GM23338 (cell line): ENCODE results near the gene ANKUB1. TPM values are rescaled to one million over a fixed set of nuclear protein-coding genes. Genes with fewer than 3 reads are reported as not detected.

Experiments
- ATAC-seq: fragments of 200-7000 bp; cut with Tn5 transposase; 3 replicates; pipeline ENCODE4 v1.9.1; 2020
- DNase-seq: peaks from one replicate; pipeline ENCODE4 v3.0.0-alpha.2; 2015; ENCODE audit warnings: low spot score
- H2AFZ ChIP-seq: fragments of 200-600 bp; sonication (generic); 2 replicates; pipeline ENCODE4 v1.8.0; 2016; ENCODE audit warnings: antibody characterized with exemption, mild to moderate bottlenecking, moderate library complexity
- H3F3A ChIP-seq: fragments of 200-600 bp; sonication (generic); replicated peaks from 2 replicates; pipeline ENCODE4 v1.8.0; 2017; ENCODE audit warnings: antibody characterized with exemption, mixed run types, low read depth
- H3K27ac ChIP-seq: fragments of 200-600 bp; sonication (generic); 2 replicates; pipeline ENCODE4 v1.6.1; 2016; ENCODE audit warnings: low read depth
- H3K27me3 ChIP-seq: fragments of 200-600 bp; sonication (generic); 2 replicates; pipeline ENCODE4 v1.8.0; 2016; ENCODE audit warnings: mild to moderate bottlenecking, mixed run types, moderate library complexity; ENCODE audit not compliant: insufficient read depth
- H3K36me3 ChIP-seq: fragments of 200-600 bp; sonication (generic); 2 replicates; pipeline ENCODE4 v1.8.0; 2016; ENCODE audit warnings: mild to moderate bottlenecking; ENCODE audit not compliant: insufficient read depth
- H3K4me1 ChIP-seq: fragments of 200-600 bp; sonication (generic); 2 replicates; pipeline ENCODE4 v1.8.0; 2016; ENCODE audit warnings: mild to moderate bottlenecking, moderate library complexity; ENCODE audit not compliant: insufficient read depth
- H3K4me2 ChIP-seq: fragments of 200-600 bp; sonication (generic); 2 replicates; pipeline ENCODE4 v1.7.1; 2017; ENCODE audit warnings: mixed run types
- H3K4me3 ChIP-seq: fragments of 200-600 bp; sonication (generic); 2 replicates; pipeline ENCODE4 v1.6.1; 2016; ENCODE audit warnings: mixed run types
- H3K79me2 ChIP-seq: fragments of 200-600 bp; sonication (generic); replicated peaks from 2 replicates; pipeline ENCODE4 v1.8.0; 2017; ENCODE audit warnings: mild to moderate bottlenecking; ENCODE audit not compliant: insufficient read depth
- H3K9me2 ChIP-seq: fragments of 200-600 bp; sonication (generic); 2 replicates; pipeline ENCODE4 v1.8.0; 2017; ENCODE audit not compliant: insufficient read depth
- H4K20me1 ChIP-seq: fragments of 200-600 bp; sonication (generic); replicated peaks from 2 replicates; pipeline ENCODE4 v1.8.0; 2017; ENCODE audit warnings: mild to moderate bottlenecking; ENCODE audit not compliant: insufficient read depth
- H3K27ac Mint-ChIP-seq: 2 replicates; pipeline ENCODE4 v1.8.0; 2020; ENCODE audit warnings: inconsistent platforms, mild to moderate bottlenecking, moderate library complexity, mixed read lengths
- H3K27me3 Mint-ChIP-seq: 3 replicates; pipeline ENCODE4 v1.8.0; 2022; ENCODE audit warnings: low read depth, mild to moderate bottlenecking, moderate library complexity, mixed read lengths, inconsistent platforms; ENCODE audit not compliant: insufficient read depth, poor library complexity
- H3K36me3 Mint-ChIP-seq: 3 replicates; pipeline ENCODE4 v1.8.0; 2021; ENCODE audit warnings: low read depth, mild to moderate bottlenecking, inconsistent platforms, moderate library complexity, mixed read lengths
- H3K4me1 Mint-ChIP-seq: 3 replicates; pipeline ENCODE4 v1.8.0; 2020; ENCODE audit warnings: mild to moderate bottlenecking, inconsistent platforms, mixed read lengths
- H3K4me3 Mint-ChIP-seq: 3 replicates; pipeline ENCODE4 v1.8.0; 2021; ENCODE audit warnings: moderate library complexity, mild to moderate bottlenecking, inconsistent platforms, mixed read lengths
- H3K9me3 Mint-ChIP-seq: 3 replicates; pipeline ENCODE4 v1.8.0; 2020; ENCODE audit warnings: moderate library complexity, mild to moderate bottlenecking, inconsistent platforms, mixed read lengths
- CREB1 ChIP-seq: fragments of 250-450 bp; sonication (Bioruptor Pico); IDR thresholded peaks from 2 replicates; pipeline ENCODE4 v1.5.0; 2020; ENCODE audit warnings: low read depth, mild to moderate bottlenecking, moderate library complexity
- EZH2 ChIP-seq: fragments of 200-600 bp; sonication (generic); IDR thresholded peaks from one replicate; pipeline ENCODE4 v1.8.0; 2017; ENCODE audit warnings: antibody characterized with exemption, mild to moderate bottlenecking, low read depth; ENCODE audit not compliant: unreplicated experiment
- EZH2phosphoT487 ChIP-seq: fragments of 200-600 bp; sonication (generic); IDR thresholded peaks from one replicate; pipeline ENCODE4 v1.8.1; 2018; ENCODE audit warnings: antibody characterized with exemption; ENCODE audit not compliant: unreplicated experiment
- JUNB ChIP-seq: IDR thresholded peaks from one replicate; pipeline ENCODE4 v1.6.1; 2016; ENCODE audit warnings: antibody characterized with exemption; ENCODE audit not compliant: unreplicated experiment
- NANOG ChIP-seq: IDR thresholded peaks from 2 replicates; pipeline ENCODE4 v1.6.1; 2016; ENCODE audit warnings: antibody characterized with exemption, borderline replicate concordance
- POLR2AphosphoS5 ChIP-seq: IDR thresholded peaks from 2 replicates; pipeline ENCODE4 v1.6.1; 2016; ENCODE audit warnings: antibody characterized with exemption, low read depth
- STAT1 ChIP-seq: IDR thresholded peaks from one replicate; pipeline ENCODE4 v1.6.1; 2016; ENCODE audit warnings: antibody characterized with exemption; ENCODE audit not compliant: unreplicated experiment
- ZNF114 ChIP-seq: fragments of 250-450 bp; sonication (Bioruptor Pico); IDR thresholded peaks from 2 replicates; pipeline ENCODE4 v1.5.0; 2020; ENCODE audit warnings: mild to moderate bottlenecking, moderate library complexity
- ZNF331 ChIP-seq: fragments of 250-450 bp; sonication (Bioruptor Pico); IDR thresholded peaks from 2 replicates; pipeline ENCODE4 v1.5.0; 2020; ENCODE audit warnings: low read depth, mild to moderate bottlenecking, moderate library complexity
- polyA plus RNA-seq: library from polyadenylated mRNA; unstranded; fragments of >200 nt; fragmentation: Nextera tagmentation; extraction: Ambion mirVana; gene quantifications from 2 replicates; pipeline ENCODE4 v1.2.1, GENCODE V29; 2016
- total RNA-seq: library from RNA; depleted of rRNA; stranded (reverse); fragments of >200 nt; shearing (Covaris generic); gene quantifications from 2 replicates; pipeline ENCODE4 v1.2.3, GENCODE V29; 2014
- TF ChIP-seq, protein P1 (sequence below): IDR thresholded peaks from one replicate; pipeline ENCODE4 v1.6.1; 2018; ENCODE audit warnings: antibody characterized with exemption; ENCODE audit not compliant: unreplicated experiment
- TF ChIP-seq, protein P2 (sequence below), 2 experiments: fragments of 200-600 bp in 1 of 2; sonication (generic) in 1 of 2; conservative IDR thresholded peaks; 2 replicates each; pipeline versions ENCODE4 v1.5.1 to v1.6.1; 2016 to 2017; ENCODE audit warnings: antibody characterized with exemption in 2 of 2, low read depth in 2 of 2, mild to moderate bottlenecking in 2 of 2, moderate library complexity in 1 of 2
- TF ChIP-seq, protein P3 (sequence below): IDR thresholded peaks from 2 replicates; pipeline ENCODE4 v1.6.1; 2016; ENCODE audit warnings: antibody characterized with exemption

The ANKUB1 gene
- total and polyA plus RNA-seq, 2 experiments from 2014 or later: not detected

DNA sequence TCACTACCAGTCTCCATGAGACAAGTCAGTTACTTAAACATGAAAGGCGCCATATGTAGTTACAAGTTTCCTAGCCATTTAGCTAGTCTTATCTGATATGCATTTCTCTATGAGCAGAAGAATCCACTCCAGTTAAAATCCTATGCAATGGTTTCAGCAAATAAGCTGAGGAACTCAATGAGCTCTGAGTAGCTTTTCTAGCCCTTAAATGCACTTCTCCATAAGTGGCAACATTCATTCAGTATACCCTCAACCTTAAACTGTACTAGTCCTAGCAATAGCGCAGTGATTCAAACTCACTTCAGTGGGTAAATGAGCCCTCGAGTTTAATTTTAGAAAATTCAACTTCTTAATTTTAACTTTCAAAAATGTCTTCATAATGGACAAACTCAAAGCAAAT lies 47.7 kb downstream of the ANKUB1 start (continued):
- TF ChIP-seq, protein P1, sequence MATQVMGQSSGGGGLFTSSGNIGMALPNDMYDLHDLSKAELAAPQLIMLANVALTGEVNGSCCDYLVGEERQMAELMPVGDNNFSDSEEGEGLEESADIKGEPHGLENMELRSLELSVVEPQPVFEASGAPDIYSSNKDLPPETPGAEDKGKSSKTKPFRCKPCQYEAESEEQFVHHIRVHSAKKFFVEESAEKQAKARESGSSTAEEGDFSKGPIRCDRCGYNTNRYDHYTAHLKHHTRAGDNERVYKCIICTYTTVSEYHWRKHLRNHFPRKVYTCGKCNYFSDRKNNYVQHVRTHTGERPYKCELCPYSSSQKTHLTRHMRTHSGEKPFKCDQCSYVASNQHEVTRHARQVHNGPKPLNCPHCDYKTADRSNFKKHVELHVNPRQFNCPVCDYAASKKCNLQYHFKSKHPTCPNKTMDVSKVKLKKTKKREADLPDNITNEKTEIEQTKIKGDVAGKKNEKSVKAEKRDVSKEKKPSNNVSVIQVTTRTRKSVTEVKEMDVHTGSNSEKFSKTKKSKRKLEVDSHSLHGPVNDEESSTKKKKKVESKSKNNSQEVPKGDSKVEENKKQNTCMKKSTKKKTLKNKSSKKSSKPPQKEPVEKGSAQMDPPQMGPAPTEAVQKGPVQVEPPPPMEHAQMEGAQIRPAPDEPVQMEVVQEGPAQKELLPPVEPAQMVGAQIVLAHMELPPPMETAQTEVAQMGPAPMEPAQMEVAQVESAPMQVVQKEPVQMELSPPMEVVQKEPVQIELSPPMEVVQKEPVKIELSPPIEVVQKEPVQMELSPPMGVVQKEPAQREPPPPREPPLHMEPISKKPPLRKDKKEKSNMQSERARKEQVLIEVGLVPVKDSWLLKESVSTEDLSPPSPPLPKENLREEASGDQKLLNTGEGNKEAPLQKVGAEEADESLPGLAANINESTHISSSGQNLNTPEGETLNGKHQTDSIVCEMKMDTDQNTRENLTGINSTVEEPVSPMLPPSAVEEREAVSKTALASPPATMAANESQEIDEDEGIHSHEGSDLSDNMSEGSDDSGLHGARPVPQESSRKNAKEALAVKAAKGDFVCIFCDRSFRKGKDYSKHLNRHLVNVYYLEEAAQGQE: no peak
- TF ChIP-seq JUNB (no peak), ZNF114 (CRISPR knock-in tag) (no peak), EZH2phosphoT487 (no peak), EZH2 (no peak), CREB1 (CRISPR knock-in tag) (no peak), NANOG (no peak)

DNA sequence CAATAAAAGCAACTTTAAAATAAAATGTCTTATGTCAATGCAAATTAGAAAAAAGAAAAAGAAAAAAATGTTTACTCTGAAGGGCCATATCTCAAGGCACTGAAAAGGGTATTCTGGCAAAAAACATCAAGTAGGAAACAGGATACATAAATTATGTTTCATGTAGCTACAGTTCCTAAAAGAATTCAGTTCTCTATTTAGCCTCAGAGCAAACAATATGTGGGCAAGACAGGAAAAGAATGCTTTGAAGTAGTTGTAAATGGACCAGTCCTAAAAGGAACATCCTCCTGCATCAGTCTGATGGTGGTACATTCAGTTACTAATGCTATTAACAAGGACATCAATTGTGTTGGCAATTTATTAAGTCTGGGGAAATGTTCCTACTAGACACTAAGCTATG lies 48.2 kb downstream of the ANKUB1 start:
- Histone ChIP-seq H3K4me2 (no peak overlapping the region), H3K4me3 (no peak overlapping the region), H3K4me1 (no peaks in the 10 kb centered on the region), H3K27ac (no peak overlapping the region), H2AFZ (no peak overlapping the region), H4K20me1 (no peaks in the 10 kb centered on the region), H3F3A (no peaks in the 10 kb centered on the region), H3K9me2 (no peaks in the 10 kb centered on the region), H3K27me3 (no peaks in the 10 kb centered on the region), H3K36me3 (peaks cover 14% of the 10 kb centered on the region), H3K79me2 (no peaks in the 10 kb centered on the region; the same call in 1 of the 2 replicates)
- Mint-ChIP-seq H3K36me3 (peaks cover 41% of the 10 kb centered on the region), H3K9me3 (no peaks in the 10 kb centered on the region), H3K4me3 (no peak overlapping the region), H3K27me3 (peaks cover 1% of the 10 kb centered on the region), H3K4me1 (no peaks in the 10 kb centered on the region), H3K27ac (no peak overlapping the region)
- DNase-seq (no peak), ATAC-seq (no peak)
- TF ChIP-seq POLR2AphosphoS5 (no peak), CREB1 (CRISPR knock-in tag) (no peak), EZH2phosphoT487 (no peak), EZH2 (no peak), ZNF114 (CRISPR knock-in tag) (no peak), STAT1 (no peak), JUNB (no peak), NANOG (no peak), ZNF331 (no peak)
- TF ChIP-seq, protein P1: no peak
- TF ChIP-seq, protein P2, sequence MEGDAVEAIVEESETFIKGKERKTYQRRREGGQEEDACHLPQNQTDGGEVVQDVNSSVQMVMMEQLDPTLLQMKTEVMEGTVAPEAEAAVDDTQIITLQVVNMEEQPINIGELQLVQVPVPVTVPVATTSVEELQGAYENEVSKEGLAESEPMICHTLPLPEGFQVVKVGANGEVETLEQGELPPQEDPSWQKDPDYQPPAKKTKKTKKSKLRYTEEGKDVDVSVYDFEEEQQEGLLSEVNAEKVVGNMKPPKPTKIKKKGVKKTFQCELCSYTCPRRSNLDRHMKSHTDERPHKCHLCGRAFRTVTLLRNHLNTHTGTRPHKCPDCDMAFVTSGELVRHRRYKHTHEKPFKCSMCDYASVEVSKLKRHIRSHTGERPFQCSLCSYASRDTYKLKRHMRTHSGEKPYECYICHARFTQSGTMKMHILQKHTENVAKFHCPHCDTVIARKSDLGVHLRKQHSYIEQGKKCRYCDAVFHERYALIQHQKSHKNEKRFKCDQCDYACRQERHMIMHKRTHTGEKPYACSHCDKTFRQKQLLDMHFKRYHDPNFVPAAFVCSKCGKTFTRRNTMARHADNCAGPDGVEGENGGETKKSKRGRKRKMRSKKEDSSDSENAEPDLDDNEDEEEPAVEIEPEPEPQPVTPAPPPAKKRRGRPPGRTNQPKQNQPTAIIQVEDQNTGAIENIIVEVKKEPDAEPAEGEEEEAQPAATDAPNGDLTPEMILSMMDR (conservative IDR thresholded peaks at IDR 0.05; ENCODE audit: low read depth in 2 of 2): no peak
- TF ChIP-seq, protein P3, sequence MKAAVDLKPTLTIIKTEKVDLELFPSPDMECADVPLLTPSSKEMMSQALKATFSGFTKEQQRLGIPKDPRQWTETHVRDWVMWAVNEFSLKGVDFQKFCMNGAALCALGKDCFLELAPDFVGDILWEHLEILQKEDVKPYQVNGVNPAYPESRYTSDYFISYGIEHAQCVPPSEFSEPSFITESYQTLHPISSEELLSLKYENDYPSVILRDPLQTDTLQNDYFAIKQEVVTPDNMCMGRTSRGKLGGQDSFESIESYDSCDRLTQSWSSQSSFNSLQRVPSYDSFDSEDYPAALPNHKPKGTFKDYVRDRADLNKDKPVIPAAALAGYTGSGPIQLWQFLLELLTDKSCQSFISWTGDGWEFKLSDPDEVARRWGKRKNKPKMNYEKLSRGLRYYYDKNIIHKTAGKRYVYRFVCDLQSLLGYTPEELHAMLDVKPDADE: no peak
